CD4-positive, alpha-beta T cell treated with Interleukin-6 for 4 hours (primary cell): ENCODE data around the gene SMYD2.

Experiments used
- DNase-seq: peaks from one replicate; pipeline ENCODE4 v3.0.0-alpha.2; 2020; ENCODE audit warnings: mixed read lengths

Gene SMYD2, protein sequence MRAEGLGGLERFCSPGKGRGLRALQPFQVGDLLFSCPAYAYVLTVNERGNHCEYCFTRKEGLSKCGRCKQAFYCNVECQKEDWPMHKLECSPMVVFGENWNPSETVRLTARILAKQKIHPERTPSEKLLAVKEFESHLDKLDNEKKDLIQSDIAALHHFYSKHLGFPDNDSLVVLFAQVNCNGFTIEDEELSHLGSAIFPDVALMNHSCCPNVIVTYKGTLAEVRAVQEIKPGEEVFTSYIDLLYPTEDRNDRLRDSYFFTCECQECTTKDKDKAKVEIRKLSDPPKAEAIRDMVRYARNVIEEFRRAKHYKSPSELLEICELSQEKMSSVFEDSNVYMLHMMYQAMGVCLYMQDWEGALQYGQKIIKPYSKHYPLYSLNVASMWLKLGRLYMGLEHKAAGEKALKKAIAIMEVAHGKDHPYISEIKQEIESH

DNA sequence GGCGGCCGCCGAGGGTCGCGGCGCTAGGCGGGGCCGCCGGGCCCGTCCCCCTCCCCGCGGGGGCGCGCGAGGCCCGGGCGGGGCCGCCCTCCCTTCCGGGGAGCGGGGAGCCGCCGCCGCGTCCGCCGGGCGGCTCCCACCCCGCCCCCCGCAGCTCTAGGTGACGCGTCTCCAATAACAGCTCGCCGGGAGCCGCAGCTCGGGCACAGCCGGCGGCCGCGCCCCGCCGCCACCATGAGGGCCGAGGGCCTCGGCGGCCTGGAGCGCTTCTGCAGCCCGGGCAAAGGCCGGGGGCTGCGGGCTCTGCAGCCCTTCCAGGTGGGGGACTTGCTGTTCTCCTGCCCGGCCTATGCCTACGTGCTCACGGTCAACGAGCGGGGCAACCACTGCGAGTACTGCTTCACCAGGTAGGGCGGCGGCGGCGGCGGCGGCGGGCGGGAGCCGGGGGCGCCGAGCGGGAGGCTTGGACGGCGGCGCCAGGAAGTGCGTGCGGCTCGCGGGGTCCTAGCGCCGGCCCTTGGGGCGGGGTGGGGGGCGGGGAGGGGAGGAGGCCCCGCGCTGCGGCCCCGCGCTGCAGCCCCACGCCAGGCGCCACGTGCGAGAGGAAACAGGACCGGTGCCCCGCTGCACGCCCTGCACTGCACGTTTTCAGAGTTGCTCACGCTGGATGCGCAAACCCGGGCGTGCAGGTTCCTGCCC is at the start of gene SMYD2:
SMYD2 (plus strand) TSS at position 139 of the 699 bp plus-strand sequence; CDS start at position 235, 96 bp downstream.
- DNase-seq, result peak; percentile 79

DNA sequence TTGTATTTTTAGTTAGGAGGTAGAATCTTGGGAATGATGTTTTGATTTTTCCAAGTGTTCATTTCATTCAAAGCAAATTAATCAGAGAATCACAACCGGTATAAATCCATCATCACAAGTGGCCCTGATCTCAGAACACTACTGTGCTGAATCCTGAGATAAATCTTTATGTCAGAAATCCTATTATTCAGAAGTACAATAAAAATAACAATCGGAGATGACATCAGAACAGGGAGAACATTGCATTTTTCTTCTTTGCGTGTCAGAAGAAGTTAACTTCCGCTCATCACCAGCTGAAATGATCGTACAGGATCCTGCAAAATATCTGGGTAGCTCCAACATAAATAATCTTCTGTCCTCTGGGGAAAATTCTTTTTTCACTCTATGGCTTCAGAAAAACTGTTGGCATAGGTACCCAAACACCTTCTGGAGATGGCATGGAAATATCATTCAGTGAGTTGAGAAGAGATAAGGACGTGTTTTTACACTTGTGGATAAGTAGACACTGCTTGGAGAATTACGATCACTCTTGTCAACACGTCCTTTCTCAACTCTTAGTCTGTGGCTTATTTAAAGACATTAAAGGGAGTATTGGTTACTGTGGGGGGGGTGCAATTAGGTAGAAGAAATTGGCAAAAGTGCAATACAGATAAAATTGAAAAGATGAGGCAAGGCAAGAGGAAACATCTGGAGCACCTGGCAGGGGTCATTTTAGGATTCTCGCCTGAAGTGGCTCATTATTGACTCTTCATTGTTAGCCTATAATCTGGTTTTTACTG is 46.9 kb upstream of the SMYD2 start:
- no peak for DNase-seq

DNA sequence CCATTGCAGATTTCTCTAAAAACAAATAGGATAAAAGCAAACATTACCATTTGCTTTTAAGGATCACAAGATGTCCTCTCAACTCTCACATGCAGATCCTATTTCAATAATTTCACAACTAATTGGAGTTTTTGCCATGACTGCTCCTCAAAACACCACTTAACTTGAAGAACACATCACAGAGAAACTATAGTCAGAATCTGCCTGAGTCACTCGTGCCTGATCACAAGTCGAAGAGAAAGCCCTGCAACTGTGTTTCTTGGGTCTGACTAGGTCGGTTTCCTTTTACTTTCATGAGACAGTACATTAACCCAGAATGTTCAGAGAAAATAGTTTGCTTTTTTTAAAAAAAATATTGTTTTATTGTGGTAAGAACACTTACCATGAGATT is 46.3 kb upstream of the SMYD2 start:
- no peak for DNase-seq

DNA sequence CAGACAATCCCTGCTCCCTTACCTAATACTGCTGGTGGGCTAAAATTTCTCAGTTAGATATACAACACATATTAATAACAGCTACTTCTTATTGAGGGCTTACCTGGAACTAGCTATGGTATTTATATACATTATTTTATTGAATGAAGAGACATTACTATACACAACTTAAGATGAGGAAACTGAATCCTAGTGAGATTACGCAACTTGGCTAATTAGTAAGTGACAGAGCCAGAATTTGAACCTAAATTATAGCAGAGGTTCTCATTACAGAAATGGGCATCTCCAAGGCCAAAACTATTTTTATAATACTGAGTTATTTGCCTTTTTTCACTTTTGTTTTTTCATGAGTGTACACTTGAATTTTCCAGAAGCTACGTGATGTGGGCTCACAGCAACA is 44.5 kb upstream of the SMYD2 start:
- DNase-seq, result no peak

DNA sequence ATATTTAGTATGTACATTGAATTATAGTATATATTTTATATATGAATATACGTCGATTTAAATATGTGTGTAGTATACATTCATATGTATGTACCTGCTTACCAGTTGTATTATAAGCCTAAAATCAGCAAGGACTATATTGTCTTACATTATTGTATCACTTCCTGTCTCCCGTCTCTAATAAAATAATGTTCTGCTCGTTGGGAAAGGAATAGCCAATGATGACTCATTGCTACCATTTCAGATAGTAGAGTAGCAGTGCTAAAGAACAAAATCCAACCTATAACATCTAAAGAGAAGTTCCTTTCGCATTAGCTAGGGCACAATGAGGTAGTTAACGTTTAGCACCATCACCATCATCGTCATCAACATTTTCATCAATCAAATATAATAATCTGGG is 39.9 kb upstream of the SMYD2 start:
- no peak for DNase-seq

DNA sequence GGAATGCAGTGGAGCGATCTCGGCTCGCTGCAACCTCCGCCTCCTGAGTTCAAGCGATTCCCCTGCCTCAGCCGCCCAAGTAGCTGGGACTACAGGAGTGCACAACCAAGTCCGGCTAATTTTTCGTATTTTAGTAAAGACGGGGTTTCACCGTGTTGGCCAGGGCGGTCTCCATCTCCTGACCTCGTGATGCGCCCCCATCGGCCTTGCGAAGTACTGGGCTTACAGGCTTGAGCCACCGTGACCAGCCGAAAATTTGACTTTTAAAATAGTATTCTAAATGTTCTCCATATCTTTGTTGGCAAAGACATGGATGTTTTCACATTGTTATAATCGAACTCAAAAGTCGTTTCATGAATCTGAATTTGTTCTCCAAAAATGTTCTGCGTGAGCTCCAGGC is 36.7 kb upstream of the SMYD2 start:
- DNase-seq, result no peak

DNA sequence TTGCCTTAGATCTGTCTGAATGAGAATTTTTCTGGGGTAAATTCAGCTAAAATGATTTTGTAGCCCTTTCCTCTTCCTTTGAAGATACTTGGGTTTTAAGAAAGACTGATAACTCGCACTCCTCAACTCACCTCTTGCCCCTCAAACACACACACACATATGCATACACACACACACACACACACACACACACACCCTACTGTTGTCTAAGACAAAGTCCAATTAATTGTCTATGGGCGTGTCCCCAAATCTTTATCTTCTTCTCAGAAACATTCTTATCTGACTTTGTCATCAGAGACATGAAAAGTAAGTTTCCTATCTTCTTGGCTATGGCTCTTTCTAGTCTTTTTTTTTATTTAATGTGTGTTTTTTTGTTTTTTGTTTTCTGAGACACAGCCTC is 36.1 kb upstream of the SMYD2 start:
- DNase-seq, result no peak

DNA sequence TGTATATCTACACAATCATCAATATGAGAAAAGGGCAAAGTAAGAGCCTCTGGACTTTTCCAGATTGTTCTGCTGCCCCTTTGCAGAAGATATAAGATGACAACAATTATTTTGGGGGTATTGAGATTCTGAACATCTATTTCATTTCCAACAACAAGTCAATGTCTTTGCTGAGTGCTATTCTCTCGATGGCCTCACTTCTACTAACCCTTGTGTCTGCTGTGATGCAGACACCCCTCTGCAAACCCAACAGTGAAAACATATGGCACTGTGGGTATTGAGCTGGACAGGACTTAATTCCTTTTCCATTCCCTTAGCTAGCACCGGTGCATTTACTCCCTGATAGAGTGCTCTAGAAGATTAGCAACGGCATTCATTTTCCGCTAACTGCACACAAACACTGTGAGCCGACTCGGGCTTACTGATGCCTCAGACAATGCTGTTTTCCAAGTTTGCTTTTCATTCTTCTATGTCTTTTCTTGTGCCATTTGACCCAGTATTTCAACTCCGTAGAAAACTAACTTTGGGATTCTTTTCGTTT is 33.4 kb upstream of the SMYD2 start:
- no peak for DNase-seq

DNA sequence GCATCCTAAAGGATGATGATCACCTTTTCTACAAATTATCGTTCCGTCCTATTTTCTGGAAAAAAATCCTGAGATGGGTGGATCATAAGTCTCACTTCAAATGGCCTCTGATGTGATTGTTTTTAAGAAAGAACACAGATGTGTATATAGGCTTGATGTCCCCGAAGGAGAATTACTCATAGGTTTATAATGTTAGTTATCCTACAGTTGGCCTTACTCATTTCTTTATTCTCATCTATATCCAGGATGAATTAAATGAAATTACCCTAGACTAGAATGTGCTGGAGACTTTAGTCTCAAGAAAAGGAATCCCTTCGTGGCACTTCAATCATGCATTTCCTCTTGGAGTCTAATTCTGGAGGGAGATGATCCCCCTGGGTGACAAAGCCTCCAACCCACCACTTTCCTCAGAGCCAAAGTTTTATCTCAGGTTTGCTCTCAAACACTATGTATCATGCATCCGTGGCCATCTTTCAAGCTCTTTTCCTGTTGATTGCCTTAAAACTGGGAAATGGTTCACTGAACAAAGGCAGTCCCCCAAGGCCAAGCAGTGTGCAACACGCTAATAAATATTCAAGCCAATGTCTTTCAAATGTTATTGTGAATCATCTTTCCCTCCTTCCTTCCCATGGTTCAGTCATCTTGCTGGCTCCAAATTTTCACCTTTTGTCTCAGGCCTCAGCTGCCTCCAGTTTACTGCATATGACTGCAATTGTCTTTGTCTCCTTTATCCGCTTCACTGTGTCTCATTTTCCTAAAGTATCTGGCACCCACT is 32.5 kb upstream of the SMYD2 start:
- no peak for DNase-seq

DNA sequence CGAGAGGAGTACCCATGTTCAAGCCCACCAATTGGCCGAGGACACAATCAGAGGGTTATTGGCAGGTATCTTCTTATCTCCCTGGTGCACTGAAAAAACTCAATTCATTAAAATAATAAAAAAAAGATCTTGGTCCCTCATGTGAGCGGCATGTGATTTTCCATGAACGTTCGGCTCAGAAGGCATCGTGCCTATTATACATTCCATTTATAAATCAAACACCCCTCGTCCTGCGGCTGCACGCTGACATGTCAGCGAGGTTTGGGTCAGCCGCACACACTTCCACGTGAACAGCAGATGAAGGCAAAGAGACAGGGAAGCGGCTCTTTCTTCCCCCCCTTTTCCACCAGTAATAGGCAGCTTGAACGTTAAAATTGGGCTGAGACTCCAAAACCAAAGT is 31.3 kb upstream of the SMYD2 start:
- DNase-seq, result no peak

DNA sequence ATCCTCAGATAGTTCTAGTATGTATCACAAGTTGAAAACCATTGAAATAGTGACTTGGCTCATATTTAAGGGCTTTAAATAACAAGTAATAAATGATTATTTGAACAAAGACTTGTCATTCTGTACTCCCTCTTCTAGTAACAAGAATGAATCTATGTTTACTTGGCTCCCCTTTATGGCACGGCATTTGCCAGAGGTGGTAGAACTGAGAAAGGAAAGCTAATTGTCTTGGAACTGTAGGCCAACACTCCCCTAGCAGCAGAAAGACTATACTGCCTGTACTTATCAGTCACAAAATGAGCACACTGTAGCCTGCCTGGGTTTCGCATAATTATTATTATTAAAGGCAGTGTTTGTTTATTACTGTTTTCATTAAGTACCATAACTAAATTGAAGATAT is 29.6 kb upstream of the SMYD2 start:
- DNase-seq, result no peak

DNA sequence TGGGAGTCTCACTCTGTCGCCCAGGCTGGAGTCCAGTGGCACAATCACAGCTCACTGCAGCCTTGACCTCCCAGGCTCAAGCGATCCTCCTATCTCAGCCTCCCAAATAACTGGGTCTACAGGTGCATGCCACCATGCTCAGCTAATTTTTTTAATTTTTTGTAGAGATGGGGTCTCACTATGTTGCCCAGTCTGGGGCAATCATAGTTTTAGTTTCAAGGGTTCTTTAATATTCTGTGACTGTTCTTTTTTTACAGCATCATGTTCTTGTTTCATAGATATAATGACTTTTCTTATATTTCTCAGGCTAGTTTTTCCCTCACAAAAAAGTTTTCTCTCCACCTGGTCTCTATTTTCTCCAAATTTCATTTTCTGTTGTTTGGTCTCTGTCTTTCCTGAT is 25.4 kb upstream of the SMYD2 start:
- no peak for DNase-seq

DNA sequence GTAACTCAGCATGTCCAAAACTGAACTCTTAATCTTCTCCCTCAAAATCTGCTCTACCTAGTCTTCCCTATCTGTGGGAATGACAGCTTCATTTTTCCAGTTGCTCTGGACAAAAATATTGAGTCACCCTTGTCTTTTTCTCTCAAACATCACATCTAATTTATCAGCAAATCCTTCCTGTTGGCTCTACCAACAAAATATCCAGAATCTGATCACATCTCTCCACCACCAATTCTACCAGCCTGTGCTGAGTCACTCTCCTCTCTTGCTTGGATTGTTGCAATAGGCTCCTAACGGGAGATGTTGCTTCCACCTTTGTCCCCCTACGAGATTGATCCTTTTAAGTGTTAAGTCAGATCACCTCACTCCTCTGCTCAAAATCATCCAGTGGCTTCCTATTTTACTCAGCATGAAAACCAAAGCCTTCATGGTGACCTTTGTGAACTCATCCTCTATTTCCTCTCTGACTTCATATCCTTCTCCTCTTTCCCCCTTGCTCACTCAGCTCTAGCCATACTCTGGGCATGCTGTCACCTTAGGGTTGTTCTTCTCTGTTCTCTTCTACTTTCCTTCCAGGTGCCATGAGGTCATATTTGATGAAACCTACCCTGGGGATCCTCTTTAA is 21.5 kb upstream of the SMYD2 start:
- no peak for DNase-seq

DNA sequence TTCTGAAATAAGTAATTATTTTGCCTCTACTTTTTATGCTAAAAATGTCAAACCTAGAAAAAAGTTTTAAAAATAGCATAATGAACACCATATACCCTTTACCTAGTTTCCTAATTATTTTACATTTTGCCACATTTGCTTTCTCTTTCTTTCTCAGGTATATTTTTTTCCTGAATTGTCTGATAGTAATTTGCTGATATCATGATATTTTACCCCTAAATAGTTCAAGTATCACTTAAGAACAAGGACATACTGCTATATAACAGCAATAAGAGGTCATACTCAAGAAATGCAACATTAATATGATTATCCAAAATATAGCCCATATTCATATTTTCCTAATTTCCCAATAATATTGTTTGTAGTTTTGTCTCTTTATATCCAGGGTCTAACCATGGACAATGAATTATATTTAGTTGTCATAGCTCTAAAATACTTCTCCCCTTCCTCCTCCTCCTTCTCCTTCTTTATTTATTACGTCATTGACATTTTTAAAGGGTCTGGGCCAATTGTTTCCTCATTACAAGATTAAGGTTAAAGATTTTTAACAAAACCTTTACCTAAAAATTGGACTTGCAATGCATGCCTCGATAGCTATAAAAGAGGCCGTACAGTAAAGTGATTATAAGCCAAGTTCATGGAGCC is 20.3 kb upstream of the SMYD2 start:
- DNase-seq, result no peak

DNA sequence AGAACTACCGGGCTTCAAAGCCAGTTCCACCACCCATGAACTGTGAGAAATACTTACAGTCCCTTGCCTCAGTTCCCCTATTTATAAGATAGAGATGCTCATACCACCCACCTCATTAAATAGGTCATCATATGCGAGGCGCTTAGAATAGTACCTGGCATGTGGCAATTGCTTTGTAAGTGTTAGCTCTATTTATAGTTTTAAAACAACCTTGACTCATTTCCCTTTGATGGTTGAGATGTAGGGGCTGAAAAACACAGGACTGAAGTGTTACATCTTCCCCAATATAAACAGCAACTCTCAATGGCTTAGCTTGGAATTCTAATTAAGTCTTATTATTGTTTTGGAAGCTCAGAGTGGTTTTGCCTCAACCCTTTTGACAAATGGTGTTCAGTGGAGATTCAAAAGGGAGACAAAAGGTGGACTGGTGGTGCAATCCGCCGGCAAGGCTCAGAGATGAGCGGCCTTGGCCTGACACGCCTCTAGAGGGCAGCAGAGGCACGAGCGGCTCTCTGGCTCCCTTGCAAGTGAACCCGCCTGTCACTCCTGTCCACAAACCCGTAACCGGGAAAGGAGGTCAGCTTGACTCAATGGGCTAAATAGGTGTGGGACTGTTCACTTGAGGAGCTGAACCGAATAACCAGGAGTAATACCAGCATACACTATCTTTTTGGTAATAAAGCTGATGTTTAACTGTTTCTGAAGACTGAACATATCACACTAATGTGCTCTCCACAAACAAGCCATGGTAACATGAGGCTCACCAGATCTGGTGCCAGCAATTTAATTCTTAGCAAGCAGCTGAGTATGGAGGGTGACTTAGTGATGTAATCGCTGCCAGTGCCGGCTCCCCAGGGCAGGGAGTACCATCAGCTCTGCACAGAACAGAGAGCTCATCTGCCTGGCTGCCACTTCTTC is 19.5 kb upstream of the SMYD2 start:
- peak; percentile 86 for DNase-seq

DNA sequence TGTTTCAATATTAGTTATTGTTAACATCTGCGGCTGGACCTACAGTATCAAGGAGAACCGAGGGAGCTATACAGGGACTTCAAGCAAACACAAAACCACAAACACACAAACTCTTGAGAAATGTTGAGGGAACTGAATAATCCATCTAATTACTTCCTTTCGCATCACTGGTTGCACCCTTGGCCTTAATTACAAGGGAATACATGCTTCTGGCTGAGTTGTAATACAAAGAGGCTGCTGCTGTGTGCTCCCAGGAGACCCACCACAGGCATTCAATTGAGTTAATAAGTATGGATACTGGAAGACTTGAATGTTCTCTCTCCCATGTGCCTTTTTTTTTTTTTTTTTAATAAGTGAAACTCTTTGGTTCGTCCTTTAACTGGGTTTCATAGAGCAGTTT is 16.8 kb upstream of the SMYD2 start:
- DNase-seq, result no peak

DNA sequence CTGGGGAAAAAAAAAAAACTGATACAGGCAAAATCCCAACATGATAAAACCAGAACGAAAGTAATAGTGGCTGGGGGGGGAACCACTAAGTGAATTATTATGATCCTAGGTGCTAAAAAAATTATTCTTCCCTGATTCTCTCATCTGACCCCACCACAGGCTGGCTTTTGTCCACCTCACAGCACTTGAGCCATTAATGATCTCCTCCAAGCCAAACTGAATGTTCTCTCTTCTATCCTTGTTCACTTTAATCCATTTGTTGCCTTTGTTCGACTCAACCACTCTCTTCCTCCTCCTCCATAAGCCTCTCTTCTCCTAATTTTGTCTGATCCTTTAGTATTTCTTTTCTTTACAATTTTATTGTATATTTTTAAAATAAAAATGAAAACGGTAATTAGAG is 16.0 kb upstream of the SMYD2 start:
- DNase-seq, result no peak

DNA sequence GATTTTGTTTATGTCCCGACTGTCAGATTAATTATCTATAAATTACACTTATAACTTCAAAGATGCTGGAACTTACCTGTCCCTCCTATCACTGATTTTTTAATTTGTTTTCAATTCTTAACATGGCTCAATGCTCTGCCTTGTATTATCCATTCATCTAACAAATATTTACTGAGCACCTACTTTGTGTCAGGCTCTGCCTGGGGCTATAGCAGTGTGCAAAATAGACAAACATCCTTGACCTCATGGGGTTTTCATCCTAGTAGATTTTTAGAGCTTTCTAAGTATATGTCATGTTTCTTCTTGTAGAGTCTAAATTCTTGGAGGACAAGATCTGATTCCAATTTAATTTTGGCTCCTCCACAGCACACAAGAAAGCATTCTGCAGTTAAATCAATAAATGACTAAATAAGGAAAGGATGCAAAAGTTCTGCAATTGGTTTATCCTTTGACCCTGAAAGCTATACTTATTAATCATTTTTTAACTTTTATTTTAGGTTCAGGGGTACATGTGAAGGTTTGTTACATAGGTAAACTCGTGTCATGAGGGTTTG is 10.8 kb upstream of the SMYD2 start:
- DNase-seq, result no peak

DNA sequence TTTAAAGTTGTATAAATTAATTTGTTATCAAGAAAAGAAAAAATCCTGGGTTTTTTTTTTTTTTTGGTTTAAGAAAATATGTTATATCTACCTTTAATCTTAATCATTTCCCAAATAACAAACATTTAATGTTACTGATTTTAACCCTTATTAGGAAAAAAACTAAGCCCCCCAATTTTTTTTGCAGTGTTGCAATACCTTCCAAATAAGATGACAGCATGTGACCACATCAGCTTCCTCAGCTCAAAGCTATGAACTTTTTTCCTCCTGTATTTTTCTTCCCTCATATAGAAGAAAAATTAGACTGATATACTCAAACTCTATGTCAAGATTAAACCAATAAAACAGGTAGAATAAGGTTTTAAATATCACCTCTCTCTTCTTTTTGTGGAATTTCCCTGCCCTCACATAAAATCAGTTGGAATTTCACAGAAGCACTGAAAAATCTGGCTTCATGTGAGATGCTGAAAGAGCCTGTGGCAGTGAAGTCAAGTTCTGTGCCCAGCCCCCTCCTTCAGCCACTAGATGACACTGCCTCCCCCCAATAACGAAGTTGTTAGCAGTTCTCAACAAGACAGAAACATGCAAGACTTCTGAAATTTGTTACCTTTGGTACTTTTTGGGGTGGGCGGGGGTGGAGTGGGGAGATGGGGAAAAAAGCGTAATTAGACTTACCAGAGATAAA is 9.6 kb upstream of the SMYD2 start:
- peak; percentile 25 for DNase-seq
